ENCODE data around the gene MBOAT2. TPM values are rescaled to one million over a fixed set of nuclear protein-coding genes. Genes with fewer than 3 reads are reported as not detected.

Gene MBOAT2
- total RNA-seq, 1 experiment from 2014 or later, result 16.8 TPM

- no peak overlapping the region for H3K4me3 ChIP-seq (replicated peaks in 1 of 2; ENCODE audit: low read depth in 1 of 2, low read length in 2 of 2)
- no TSS peak for BruUV-seq (replicated peaks)
- H3K9me2 ChIP-seq (ENCODE audit: insufficient read depth), result no peaks in the 10 kb centered on the region
- H3K79me2 ChIP-seq (ENCODE audit: insufficient read depth, low read length), result no peaks in the 10 kb centered on the region
- ChIA-PET CTCF (no interaction called here), POLR2A (no interaction called here), RAD21 (ENCODE audit: low non-redundant PET in 1 of 2, low total read pairs in 2 of 2, uncharacterized antibody in 2 of 2, unreplicated experiment in 2 of 2) (no interaction called here)
- ATAC-seq (no peak), DNase-seq (ENCODE audit: low read depth, low spot score) (no peak)
- H3K9me3 ChIP-seq (ENCODE audit: control insufficient read depth in 1 of 2, insufficient read depth in 1 of 2, low read depth in 1 of 2, low read length in 2 of 2), result no peaks in the 10 kb centered on the region
- H3K4me1 ChIP-seq (ENCODE audit: control insufficient read depth in 1 of 2, insufficient read depth in 2 of 2, low read length in 2 of 2), result no peaks in the 10 kb centered on the region
- H3K27me3 ChIP-seq (ENCODE audit: insufficient read depth, low read length), result no peaks in the 10 kb centered on the region
- intact Hi-C loops (cut with micrococcal nuclease), result no loop called here
- H4K20me1 ChIP-seq (ENCODE audit: insufficient read depth), result no peaks in the 10 kb centered on the region
- H2AFZ ChIP-seq (ENCODE audit: low read depth, low read length, poor library complexity, severe bottlenecking), result no peak overlapping the region
- no peak for TF ChIP-seq RAD21 (IDR thresholded peaks at IDR 0.05; ENCODE audit: low read depth)
- TF ChIP-seq CBX3 (IDR thresholded peaks at IDR 0.05; ENCODE audit: low read depth), result no peak
- no peak for TF ChIP-seq SRF (IDR thresholded peaks at IDR 0.05; ENCODE audit: low read depth)
- TF ChIP-seq POLR2AphosphoS5 (IDR thresholded peaks at IDR 0.05; ENCODE audit: low read depth, low read length), result no peak
- no peak for TF ChIP-seq ATF3 (IDR thresholded peaks at IDR 0.05)
- no peak for TF ChIP-seq CTCF (IDR thresholded peaks at IDR 0.05 in 2 of 3, conservative IDR thresholded peaks at IDR 0.05 in 1 of 3; ENCODE audit: borderline replicate concordance in 1 of 3, insufficient read depth in 1 of 3, low read depth in 2 of 3, low read length in 2 of 3)
- TF ChIP-seq FOSL1 (IDR thresholded peaks at IDR 0.05; ENCODE audit: low read depth), result no peak
- TF ChIP-seq POLR2A (IDR thresholded peaks at IDR 0.05; ENCODE audit: borderline replicate concordance, extremely low read depth, insufficient read depth, insufficient read length), result no peak
- no peak for TF ChIP-seq JUND (IDR thresholded peaks at IDR 0.05)
- TF ChIP-seq ZFX (IDR thresholded peaks at IDR 0.05), result no peak
- no peak for TF ChIP-seq SIN3A (IDR thresholded peaks at IDR 0.05; ENCODE audit: low read depth)
- TF ChIP-seq ZNF274 (IDR thresholded peaks at IDR 0.05; ENCODE audit: low read depth, low read length), result no peak
- TF ChIP-seq EZH2 (IDR thresholded peaks at IDR 0.05), result no peak
- TF ChIP-seq MAX (IDR thresholded peaks at IDR 0.05), result no peak
- TF ChIP-seq ELF1 (IDR thresholded peaks at IDR 0.05; ENCODE audit: borderline replicate concordance, low read depth), result no peak
- TF ChIP-seq EZH2phosphoT487 (IDR thresholded peaks at IDR 0.05; ENCODE audit: borderline replicate concordance), result no peak
- TF ChIP-seq EGR1 (IDR thresholded peaks at IDR 0.05; ENCODE audit: low read depth), result no peak
- TF ChIP-seq YY1 (IDR thresholded peaks at IDR 0.05; ENCODE audit: extremely low read depth, insufficient replicate concordance, low read depth, low read length), result no peak
- no peak overlapping the region for H3K4me2 ChIP-seq (ENCODE audit: low read length)
- no peak overlapping the region for H3K9ac ChIP-seq (ENCODE audit: low read length)
- no peaks in the 10 kb centered on the region for H3K36me3 ChIP-seq (ENCODE audit: control insufficient read depth in 1 of 2, insufficient read depth in 2 of 2, low read length in 2 of 2)
- no peak overlapping the region for H3K27ac ChIP-seq (ENCODE audit: low read depth, low read length)
These were observed 145.8 kb downstream of the MBOAT2 start for GRCh38 chr2:8857709-8858108.

Measured in HCT116 (cell line).